PC-3 (cell line): ENCODE measurements around the gene ESR2. TPM values are rescaled to one million over a fixed set of nuclear protein-coding genes. Genes with fewer than 3 reads are reported as not detected.

Experiments used
- ATAC-seq: fragments of 200-7000 bp; cut with Tn5 transposase; 2 replicates; pipeline ENCODE4 v1.9.1; 2020; ENCODE audit warnings: mild to moderate bottlenecking, moderate library complexity
- BruUV-seq: library from RNA; stranded (reverse); fragments of 400-500 nt; replicated peaks from 2 replicates; lab custom pipeline; 2021; lab: Mats Ljungman, UMichigan
- CTCF ChIA-PET: fragments of 300-600 bp; sonication (Branson Sonifier 250); formaldehyde crosslinking; loops from one replicate; lab custom pipeline; 2022; ENCODE audit warnings: antibody characterized with exemption; lab: Charles Lee
- POLR2A ChIA-PET: fragments of 300-600 bp; sonication (Branson Sonifier 250); formaldehyde crosslinking; loops from one replicate; lab custom pipeline; 2022; ENCODE audit warnings: antibody characterized with exemption; ENCODE audit not compliant: unreplicated experiment; lab: Charles Lee
- DNase-seq: peaks from one replicate; pipeline ENCODE4 v3.0.0-alpha.2; 2015
- H2AFZ ChIP-seq: fragments of 300-600 bp; sonication (generic); 2 replicates; pipeline ENCODE4 v1.6.0; 2016; ENCODE audit warnings: antibody characterized with exemption, low read length
- H3F3A ChIP-seq: fragments of 300-600 bp; sonication (generic); one replicate; pipeline ENCODE4 v1.6.0; 2017; ENCODE audit warnings: antibody characterized with exemption, low read length, control low read depth, mild to moderate bottlenecking; ENCODE audit not compliant: unreplicated experiment
- H3K27ac ChIP-seq: fragments of 300-600 bp; sonication (generic); 2 replicates; pipeline ENCODE4 v1.5.1; 2016; ENCODE audit warnings: mild to moderate bottlenecking, low read length
- H3K27me3 ChIP-seq: fragments of 300-600 bp; sonication (generic); 2 replicates; pipeline ENCODE4 v1.6.1; 2016; ENCODE audit warnings: low read length, mixed read lengths
- H3K36me3 ChIP-seq: fragments of 300-600 bp; sonication (generic); 2 replicates; pipeline ENCODE4 v1.6.1; 2016; ENCODE audit warnings: low read depth, mixed run types, low read length, mixed read lengths
- H3K4me1 ChIP-seq: fragments of 300-600 bp; sonication (generic); 2 replicates; pipeline ENCODE4 v1.5.1; 2016; ENCODE audit warnings: low read length; ENCODE audit not compliant: insufficient read depth
- H3K4me2 ChIP-seq: fragments of 300-600 bp; sonication (generic); 2 replicates; pipeline ENCODE4 v1.6.0; 2016; ENCODE audit warnings: low read length
- H3K4me3 ChIP-seq: fragments of 300-600 bp; sonication (generic); 2 replicates; pipeline ENCODE4 v1.5.1; 2016; ENCODE audit warnings: mild to moderate bottlenecking, low read length, mixed read lengths
- H3K79me2 ChIP-seq: fragments of 300-600 bp; sonication (generic); 2 replicates; pipeline ENCODE4 v1.6.1; 2017; ENCODE audit warnings: low read length, mixed read lengths
- H3K9ac ChIP-seq: fragments of 300-600 bp; sonication (generic); 2 replicates; pipeline ENCODE4 v1.6.0; 2016; ENCODE audit warnings: mild to moderate bottlenecking, low read length
- H3K9me2 ChIP-seq: fragments of 300-600 bp; sonication (generic); replicated peaks from 2 replicates; pipeline ENCODE4 v1.6.1; 2016; ENCODE audit warnings: mixed run types, low read length, mixed read lengths
- H3K9me3 ChIP-seq: fragments of 300-600 bp; sonication (generic); 2 replicates; pipeline ENCODE4 v1.6.1; 2016; ENCODE audit warnings: low read length, mixed read lengths
- H4K20me1 ChIP-seq: fragments of 300-600 bp; sonication (generic); 2 replicates; pipeline ENCODE4 v1.6.1; 2016; ENCODE audit warnings: low read length, mixed read lengths
- CTCF ChIP-seq: fragments of 300-600 bp; sonication (generic); conservative IDR thresholded peaks from 2 replicates; pipeline ENCODE4 v1.5.1; 2017; ENCODE audit warnings: antibody characterized with exemption, low read depth, mild to moderate bottlenecking, low read length
- EZH2 ChIP-seq: fragments of 300-600 bp; sonication (generic); IDR thresholded peaks from one replicate; pipeline ENCODE4 v1.6.1; 2017; ENCODE audit warnings: antibody characterized with exemption, mild to moderate bottlenecking, low read length; ENCODE audit not compliant: unreplicated experiment
- EZH2phosphoT487 ChIP-seq: fragments of 300-600 bp; sonication (generic); IDR thresholded peaks from 2 replicates; pipeline ENCODE4 v1.6.1; 2018; ENCODE audit warnings: mild to moderate bottlenecking, antibody characterized with exemption, low read length, borderline replicate concordance
- intact Hi-C: fragments of 100-400 bp; cut with micrococcal nuclease; formaldehyde crosslinking; loops from 2 replicates; pipeline ENCODE4 v1.9.0; 2023
- total RNA-seq: library from RNA; depleted of rRNA; stranded (reverse); fragments of >200 nt; gene quantifications from 2 replicates; pipeline ENCODE4 v1.2.3, GENCODE V29; 2014

ESR2 gene
- total RNA-seq, 1 experiment from 2014 or later = 0.18 TPM

GRCh38 chr14:64298773-64299172 is 4.6 kb upstream of the ESR2 start:
- CTCF ChIA-PET = interaction anchor here (0.6 kb wide), 2 partner anchors 24 to 528 kb away, joined by 3 to 7 read pairs; no protein-coding TSS in a partner anchor
- POLR2A ChIA-PET = interaction anchor here (0.7 kb wide), 1 partner anchor 312 kb away, joined by 12 read pairs; no protein-coding TSS in a partner anchor
- H3K27ac ChIP-seq = no peak overlapping the region
- H3K4me3 ChIP-seq = no peak overlapping the region
- H3K4me2 ChIP-seq = no peak overlapping the region
- H3K79me2 ChIP-seq = no peaks in the 10 kb centered on the region
- DNase-seq = no peak
- no peaks in the 10 kb centered on the region for H3K9me3 ChIP-seq
- H3K27me3 ChIP-seq = no peaks in the 10 kb centered on the region
- intact Hi-C loops = no loop called here
- no TSS peak for BruUV-seq
- H3F3A ChIP-seq = no peaks in the 10 kb centered on the region
- no peak for ATAC-seq
- peaks cover 10% of the 10 kb centered on the region; the same call in 1 of the 2 replicates for H3K4me1 ChIP-seq
- no peak for TF ChIP-seq EZH2phosphoT487
- no peak for TF ChIP-seq EZH2
- no peak; the same call in 1 of the 2 replicates for TF ChIP-seq CTCF
- no peak overlapping the region for H3K9ac ChIP-seq
- H3K36me3 ChIP-seq = no peaks in the 10 kb centered on the region
- no peaks in the 10 kb centered on the region for H4K20me1 ChIP-seq
- H2AFZ ChIP-seq = no peak overlapping the region
- H3K9me2 ChIP-seq = no peaks in the 10 kb centered on the region

GRCh38 chr14:64296561-64296960 is 2.4 kb upstream of the ESR2 start:
- TF ChIP-seq EZH2 (no peak), EZH2phosphoT487 (no peak), CTCF (no peak)
- H3K9me2 ChIP-seq = no peaks in the 10 kb centered on the region
- CTCF ChIA-PET = interaction anchor here (0.6 to 3.7 kb wide), 3 partner anchors 159 to 286 kb away, joined by 3 to 44 read pairs (median 4); no protein-coding TSS in a partner anchor
- POLR2A ChIA-PET = no interaction called here
- H3K36me3 ChIP-seq = no peaks in the 10 kb centered on the region
- ATAC-seq (peak; percentile 34), DNase-seq (peak; percentile 56)
- H3K4me2 ChIP-seq = no peak overlapping the region
- no peak overlapping the region for H3K27ac ChIP-seq
- H3F3A ChIP-seq = no peaks in the 10 kb centered on the region
- BruUV-seq = no TSS peak
- intact Hi-C loops = no loop called here
- H3K9ac ChIP-seq = no peak overlapping the region
- no peak overlapping the region for H2AFZ ChIP-seq
- no peaks in the 10 kb centered on the region for H4K20me1 ChIP-seq
- no peaks in the 10 kb centered on the region for H3K79me2 ChIP-seq
- no peaks in the 10 kb centered on the region for H3K9me3 ChIP-seq
- H3K27me3 ChIP-seq = no peaks in the 10 kb centered on the region
- no peak overlapping the region for H3K4me3 ChIP-seq
- H3K4me1 ChIP-seq = peaks cover 16% of the 10 kb centered on the region; the same call in 1 of the 2 replicates
